Fibroblast of skin of scalp (primary cell): ENCODE measurements around the gene ATP5PO.
A peak's percentile ranks its signal among the peaks of the same experiment; 100 is the strongest.
"Not testable (repeated sequence)": the region's sequence is repeated elsewhere in the genome, so short reads cannot be mapped to it uniquely, and the experiment has no call there.

Experiments
- DNase-seq: peaks from one replicate; pipeline ENCODE4 v3.0.0-alpha.2; 2013

The ATP5PO gene

GRCh38 chr21:33898586-33898985 is 17.0 kb downstream of the ATP5PO start:
- peak; percentile 43 for DNase-seq

- DNase-seq, result no peak
Measured at GRCh38 chr21:33897739-33898138, 17.9 kb downstream of the ATP5PO start.

GRCh38 chr21:33897098-33897497 is 18.5 kb downstream of the ATP5PO start:
- DNase-seq, result no peak

GRCh38 chr21:33896691-33897090 is 18.9 kb downstream of the ATP5PO start:
- DNase-seq, result no peak

- DNase-seq, result no peak
Measured at GRCh38 chr21:33895356-33895755, 20.2 kb downstream of the ATP5PO start.

GRCh38 chr21:33894736-33895288 is 20.8 kb downstream of the ATP5PO start:
- DNase-seq, result peak; percentile 88

- DNase-seq, result no peak
Measured at GRCh38 chr21:33893917-33894316, 21.7 kb downstream of the ATP5PO start.

GRCh38 chr21:33892853-33893252 is 22.8 kb downstream of the ATP5PO start:
- no peak for DNase-seq

- no peak for DNase-seq
Measured at GRCh38 chr21:33890187-33890586, 25.4 kb downstream of the ATP5PO start.

- no peak for DNase-seq
Measured at GRCh38 chr21:33886321-33886720, 29.3 kb downstream of the ATP5PO start.

GRCh38 chr21:33885172-33885514 is 30.5 kb downstream of the ATP5PO start:
- DNase-seq, result no peak

GRCh38 chr21:33884376-33885171 is 31.0 kb downstream of the ATP5PO start:
- peak; percentile 80 for DNase-seq

GRCh38 chr21:33883118-33883517 is 32.5 kb downstream of the ATP5PO start:
- DNase-seq, result no peak

GRCh38 chr21:33881689-33882440 is 33.7 kb downstream of the ATP5PO start:
- peak; percentile 12 for DNase-seq

GRCh38 chr21:33880626-33881025 is 35.0 kb downstream of the ATP5PO start:
- no peak for DNase-seq

GRCh38 chr21:33878824-33879223 is 36.8 kb downstream of the ATP5PO start:
- no peak for DNase-seq

GRCh38 chr21:33875026-33875695 is 40.4 kb downstream of the ATP5PO start:
- no peak for DNase-seq

GRCh38 chr21:33874161-33874560 is 41.4 kb downstream of the ATP5PO start:
- no peak for DNase-seq

- no peak for DNase-seq
Measured at GRCh38 chr21:33872881-33873515, 42.6 kb downstream of the ATP5PO start.

- peak; percentile 29 for DNase-seq
Measured at GRCh38 chr21:33871171-33871570, 44.4 kb downstream of the ATP5PO start.

- DNase-seq, result no peak
Measured at GRCh38 chr21:33870768-33871167, 44.8 kb downstream of the ATP5PO start.

- DNase-seq, result no peak
Measured at GRCh38 chr21:33869873-33870272, 45.7 kb downstream of the ATP5PO start.

GRCh38 chr21:33867868-33868267 is 47.7 kb downstream of the ATP5PO start:
- DNase-seq, result not testable (repeated sequence)
